ENCODE results near the gene SRD5A1. TPM values are rescaled to one million over a fixed set of nuclear protein-coding genes. Genes with fewer than 3 reads are reported as not detected.
A peak's percentile ranks its signal among the peaks of the same experiment; 100 is the strongest.

Gene SRD5A1
- total and polyA plus RNA-seq, 2 of the 8 experiments (the other 6 are each of a cell fraction or from before 2014, with no cell fraction given) = 34.7 to 42.4 TPM

DNA sequence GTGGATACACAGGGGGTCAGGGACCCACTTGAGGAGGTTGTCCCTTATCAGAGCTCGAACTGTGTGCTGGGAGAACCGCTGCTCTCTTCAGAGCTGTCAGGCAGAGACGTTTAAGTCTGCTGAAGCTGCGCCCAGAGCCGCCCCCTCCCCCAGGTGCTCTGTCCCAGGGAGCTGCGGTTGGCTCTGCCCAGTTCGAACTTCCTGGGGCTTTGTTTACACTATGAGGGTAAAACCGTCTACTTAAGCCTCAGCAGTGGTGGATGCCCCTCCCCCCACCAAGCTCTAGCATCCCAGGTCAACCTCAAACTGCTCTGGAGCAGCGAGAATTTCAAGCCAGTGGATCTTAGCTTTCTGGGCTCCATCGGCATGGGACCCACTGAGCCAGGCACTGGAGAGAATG is 15.9 kb downstream of the SRD5A1 start:
- Histone ChIP-seq H3K18ac (ENCODE audit: extremely low read depth, low read length) (no peak overlapping the region), H4K20me1 (replicated peaks in 1 of 2; ENCODE audit: control insufficient read depth in 1 of 2, insufficient read depth in 2 of 2, low read length in 2 of 2) (peaks cover 0 to 3% of the 10 kb centered on the region in 2 experiments), H3K9ac (replicated peaks in 1 of 4; ENCODE audit: extremely low read depth in 1 of 4, low read depth in 3 of 4, low read length in 3 of 4) (no peak overlapping the region), H3K4me2 (ENCODE audit: insufficient read depth in 1 of 2, low read depth in 2 of 2, low read length in 2 of 2) (peak overlapping the region; percentile 37 to 41; a peak in 3 of 4 replicates), H2BK15ac (ENCODE audit: low read length) (no peak overlapping the region), H3K14ac (ENCODE audit: insufficient read length) (no peak overlapping the region), H3K23ac (ENCODE audit: insufficient read length) (no peak overlapping the region), H2AK5ac (ENCODE audit: low read depth, low read length) (peak overlapping the region; percentile 90; the same call in 1 of the 2 replicates), H3K4me1 (replicated peaks in 1 of 4; ENCODE audit: control insufficient read depth in 3 of 4, insufficient read depth in 4 of 4, low read length in 3 of 4) (peaks cover 0 to 8% (median 0%) of the 10 kb centered on the region in 4 experiments; a peak in 2 of 7 replicates), H4K5ac (ENCODE audit: insufficient read length, low read depth, low read length) (no peak overlapping the region), H3K4me3 (ENCODE audit: extremely low read depth in 1 of 4, insufficient read depth in 2 of 4, low read depth in 3 of 4, low read length in 4 of 4) (no peak overlapping the region), H3K9me3 (ENCODE audit: insufficient read depth in 2 of 2, low read depth in 1 of 2, low read length in 1 of 2) (no peaks in the 10 kb centered on the region), H3K4ac (replicated peaks; ENCODE audit: insufficient read length, low read depth, low read length) (no peak overlapping the region), H3K27ac (ENCODE audit: low read depth, low read length) (no peak overlapping the region), H3K79me2 (ENCODE audit: control insufficient read depth in 1 of 2, insufficient read depth in 2 of 2, low read length in 2 of 2) (peaks cover 0 to 15% of the 10 kb centered on the region in 2 experiments; a peak in 2 of 4 replicates), H2AFZ (ENCODE audit: low read length) (no peak overlapping the region), H3K23me2 (ENCODE audit: low read depth, low read length) (no peaks in the 10 kb centered on the region), H2BK120ac (replicated peaks; ENCODE audit: low read depth, low read length) (no peak overlapping the region), H3K36me3 (ENCODE audit: control insufficient read depth in 2 of 4, insufficient read depth in 4 of 4, low read length in 3 of 4) (peaks cover 0 to 5% (median 2%) of the 10 kb centered on the region in 4 experiments; a peak in 3 of 8 replicates), H4K91ac (replicated peaks; ENCODE audit: insufficient read length, low read length) (no peak overlapping the region), H2BK5ac (ENCODE audit: low read depth, low read length) (0 out of 2 replicates have a peak overlapping the region, but pooled peaks have one; percentile 30), H3K79me1 (ENCODE audit: low read depth, low read length) (peaks cover 6% of the 10 kb centered on the region; the same call in 1 of the 2 replicates), H2BK20ac (ENCODE audit: low read length) (no peak overlapping the region), H4K8ac (ENCODE audit: extremely low read depth, insufficient read depth, low read length) (no peak overlapping the region; the same call in 1 of the 2 replicates), H3K27me3 (replicated peaks in 1 of 4; ENCODE audit: control insufficient read depth in 3 of 4, extremely low read depth in 1 of 4, insufficient read depth in 3 of 4, low read length in 3 of 4) (no peaks in the 10 kb centered on the region), H3K56ac (replicated peaks; ENCODE audit: insufficient read length, low read depth, low read length) (no peak overlapping the region), H2BK12ac (ENCODE audit: low read depth, low read length) (no peak overlapping the region)
- peak in 1 of 2 experiments; percentile 25 for DNase-seq (ENCODE audit: low read depth in 1 of 2, low spot score in 2 of 2)
- 68% methylated on average over 8 of the region's 10 CpGs; no CpG with 5 or more reads in 1 of the 2 experiments for WGBS, 2 experiments (ENCODE audit: extremely low coverage in 1 of 2, insufficient coverage in 1 of 2, insufficient read length in 1 of 2, insufficient replicate concordance in 2 of 2, low coverage in 1 of 2, low lambda C conversion rate in 2 of 2, missing lambda C conversion rate in 1 of 2)
- ChIA-PET POLR2A (ENCODE audit: partially characterized antibody) (interaction anchor here (1.1 to 1.4 kb wide), 4 partner anchors 9 to 17 kb away, joined by 3 to 9 read pairs (median 4); partner anchors contain the start of gene NSUN2), CTCF (ENCODE audit: partially characterized antibody) (interaction anchor here (1.3 kb wide), 2 partner anchors 12 to 35 kb away, joined by 3 to 6 read pairs; no protein-coding TSS in a partner anchor)
- FAIRE-seq = no peak
- TF ChIP-seq RAD21 (IDR thresholded peaks at IDR 0.05 in 1 of 2, conservative IDR thresholded peaks at IDR 0.05 in 1 of 2; ENCODE audit: low read depth in 2 of 2, low read length in 2 of 2) (0 out of 4 replicates have a peak, but pooled peaks of 1 of the 2 experiments have one; percentile 5), BRCA1 (IDR thresholded peaks at IDR 0.05; ENCODE audit: low read depth, low read length) (no peak), KDM5A (IDR thresholded peaks at IDR 0.05; ENCODE audit: low read length) (no peak), CHD1 (IDR thresholded peaks at IDR 0.05; ENCODE audit: low read depth, low read length) (no peak), SUZ12 (IDR thresholded peaks at IDR 0.05; ENCODE audit: low read length) (no peak)
- TF ChIP-seq, protein P1, sequence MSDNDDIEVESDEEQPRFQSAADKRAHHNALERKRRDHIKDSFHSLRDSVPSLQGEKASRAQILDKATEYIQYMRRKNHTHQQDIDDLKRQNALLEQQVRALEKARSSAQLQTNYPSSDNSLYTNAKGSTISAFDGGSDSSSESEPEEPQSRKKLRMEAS (IDR thresholded peaks at IDR 0.05) = no peak

Measured in H1 (cell line).